RWPE2 (cell line): Measurements from ENCODE around the gene CHST15.

ENCODE experiments used
- ATAC-seq: fragments of 200-7000 bp; cut with Tn5 transposase; 3 replicates; pipeline ENCODE4 v1.9.1; 2021; ENCODE audit warnings: low read depth
- DNase-seq: peaks from one replicate; pipeline ENCODE4 v3.0.0-alpha.2; 2020; ENCODE audit warnings: low spot score
- H3K27ac ChIP-seq: fragments of 450-650 bp; 2 replicates; pipeline ENCODE4 v1.5.1; 2017; ENCODE audit warnings: mild to moderate bottlenecking; ENCODE audit not compliant: poor library complexity, severe bottlenecking
- H3K27me3 ChIP-seq: fragments of 250-450 bp; sonication (Bioruptor Pico); 2 replicates; pipeline ENCODE4 v1.5.1; 2021; ENCODE audit warnings: mild to moderate bottlenecking, moderate library complexity; ENCODE audit not compliant: insufficient read depth, poor library complexity, severe bottlenecking
- H3K36me3 ChIP-seq: fragments of 250-450 bp; sonication (Bioruptor Pico); 2 replicates; pipeline ENCODE4 v1.5.1; 2020; ENCODE audit warnings: low read depth, mild to moderate bottlenecking, moderate library complexity
- H3K4me1 ChIP-seq: fragments of 250-450 bp; sonication (Bioruptor Pico); 2 replicates; pipeline ENCODE4 v1.5.1; 2021; ENCODE audit warnings: mild to moderate bottlenecking, moderate library complexity; ENCODE audit not compliant: insufficient read depth, poor library complexity, severe bottlenecking
- H3K4me3 ChIP-seq: fragments of 250-450 bp; sonication (Bioruptor Pico); 2 replicates; pipeline ENCODE4 v1.5.1; 2021; ENCODE audit warnings: mild to moderate bottlenecking, moderate library complexity; ENCODE audit not compliant: severe bottlenecking
- H3K9me3 ChIP-seq: fragments of 250-450 bp; sonication (Bioruptor Pico); 2 replicates; pipeline ENCODE4 v1.5.1; 2021; ENCODE audit warnings: mild to moderate bottlenecking, moderate library complexity; ENCODE audit not compliant: severe bottlenecking
- TF ChIP-seq, protein P1 (sequence below): fragments of 450-650 bp; IDR thresholded peaks from one replicate; pipeline ENCODE4 v1.5.1; 2017; ENCODE audit warnings: mild to moderate bottlenecking, moderate library complexity; ENCODE audit not compliant: poor library complexity, severe bottlenecking

The CHST15 gene

DNA sequence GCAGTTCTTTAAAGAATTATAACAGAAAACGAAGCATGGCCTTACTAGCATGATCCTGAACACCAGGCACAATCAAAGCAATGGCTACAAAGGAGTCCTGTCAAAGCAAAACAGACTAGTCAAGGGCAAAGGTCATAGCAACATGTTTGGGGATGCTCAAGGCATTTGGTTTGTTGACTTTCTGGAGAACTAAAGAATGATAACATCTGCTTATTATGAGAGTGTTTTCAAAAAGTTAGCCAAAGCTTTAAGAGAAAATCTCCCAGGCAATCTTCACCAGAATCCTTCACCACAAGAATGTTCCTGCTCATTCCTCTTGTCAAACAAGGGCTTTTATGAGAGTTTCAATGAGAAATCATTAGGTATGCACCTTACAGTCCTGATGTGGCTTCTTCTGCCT is 106.7 kb downstream of the CHST15 start:
- ATAC-seq (no peak), DNase-seq (no peak)
- Histone ChIP-seq H3K9me3 (no peaks in the 10 kb centered on the region), H3K36me3 (no peaks in the 10 kb centered on the region), H3K27me3 (peaks cover 10% of the 10 kb centered on the region), H3K27ac (no peak overlapping the region), H3K4me3 (no peak overlapping the region), H3K4me1 (no peaks in the 10 kb centered on the region)
- TF ChIP-seq, protein P1, sequence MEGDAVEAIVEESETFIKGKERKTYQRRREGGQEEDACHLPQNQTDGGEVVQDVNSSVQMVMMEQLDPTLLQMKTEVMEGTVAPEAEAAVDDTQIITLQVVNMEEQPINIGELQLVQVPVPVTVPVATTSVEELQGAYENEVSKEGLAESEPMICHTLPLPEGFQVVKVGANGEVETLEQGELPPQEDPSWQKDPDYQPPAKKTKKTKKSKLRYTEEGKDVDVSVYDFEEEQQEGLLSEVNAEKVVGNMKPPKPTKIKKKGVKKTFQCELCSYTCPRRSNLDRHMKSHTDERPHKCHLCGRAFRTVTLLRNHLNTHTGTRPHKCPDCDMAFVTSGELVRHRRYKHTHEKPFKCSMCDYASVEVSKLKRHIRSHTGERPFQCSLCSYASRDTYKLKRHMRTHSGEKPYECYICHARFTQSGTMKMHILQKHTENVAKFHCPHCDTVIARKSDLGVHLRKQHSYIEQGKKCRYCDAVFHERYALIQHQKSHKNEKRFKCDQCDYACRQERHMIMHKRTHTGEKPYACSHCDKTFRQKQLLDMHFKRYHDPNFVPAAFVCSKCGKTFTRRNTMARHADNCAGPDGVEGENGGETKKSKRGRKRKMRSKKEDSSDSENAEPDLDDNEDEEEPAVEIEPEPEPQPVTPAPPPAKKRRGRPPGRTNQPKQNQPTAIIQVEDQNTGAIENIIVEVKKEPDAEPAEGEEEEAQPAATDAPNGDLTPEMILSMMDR: no peak

- H3K9me3 ChIP-seq: no peaks in the 10 kb centered on the region
- no peak overlapping the region for H3K27ac ChIP-seq
- TF ChIP-seq, protein P1: no peak
- no peaks in the 10 kb centered on the region for H3K4me1 ChIP-seq
- H3K4me3 ChIP-seq: no peak overlapping the region
- peak; percentile 62 for ATAC-seq
- no peaks in the 10 kb centered on the region for H3K36me3 ChIP-seq
- DNase-seq: peak; percentile 66
- peaks cover 31% of the 10 kb centered on the region for H3K27me3 ChIP-seq
Observed at GRCh38 chr10:123974406-123974805, 119.0 kb downstream of the CHST15 start.

GRCh38 chr10:123972481-123973401 is 120.7 kb downstream of the CHST15 start:
- Histone ChIP-seq H3K27ac (no peak overlapping the region), H3K4me1 (no peaks in the 10 kb centered on the region), H3K9me3 (no peaks in the 10 kb centered on the region), H3K4me3 (no peak overlapping the region), H3K27me3 (peaks cover 24% of the 10 kb centered on the region), H3K36me3 (no peaks in the 10 kb centered on the region)
- DNase-seq (peak; percentile 37), ATAC-seq (no peak; the same call in 2 of the 3 replicates)
- TF ChIP-seq, protein P1: no peak

DNA sequence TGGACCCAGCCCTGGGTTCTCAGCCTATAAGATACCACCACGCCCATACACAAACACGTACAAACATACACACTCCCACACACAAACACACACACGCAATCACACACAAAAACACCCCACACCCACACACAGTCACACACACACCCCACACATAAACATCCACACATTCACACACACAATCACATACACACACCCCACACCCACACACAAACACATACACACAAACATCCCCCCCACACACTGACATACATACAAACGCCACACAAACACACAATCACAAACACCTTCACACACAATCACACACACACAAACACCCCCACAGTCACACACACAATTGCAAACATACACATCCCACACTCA is 122.5 kb downstream of the CHST15 start:
- no peak for ATAC-seq
- DNase-seq: no peak
- Histone ChIP-seq H3K4me3 (no peak overlapping the region), H3K27ac (no peak overlapping the region), H3K4me1 (no peaks in the 10 kb centered on the region), H3K36me3 (no peaks in the 10 kb centered on the region), H3K27me3 (peaks cover 19% of the 10 kb centered on the region), H3K9me3 (no peaks in the 10 kb centered on the region)
- TF ChIP-seq, protein P1: no peak
